BJ (cell line): Measurements from ENCODE around the gene CFP. TPM values are rescaled to one million over a fixed set of nuclear protein-coding genes. Genes with fewer than 3 reads are reported as not detected.

ENCODE experiments used
- CTCF ChIA-PET: fragments of 350-600 bp; formaldehyde crosslinking; extraction: SDS; loops from one replicate; lab custom pipeline; 2021; ENCODE audit warnings: antibody characterized with exemption, inconsistent platforms; lab: Yijun Ruan, JAX
- POLR2A ChIA-PET: fragments of 300-600 bp; sonication (Branson Sonifier 250); formaldehyde crosslinking; extraction: SDS; loops from one replicate; lab custom pipeline; 2021; ENCODE audit warnings: antibody characterized with exemption; lab: Charles Lee
- DNase-seq: peaks from one replicate; pipeline ENCODE4 v3.0.0-alpha.2; 2011; ENCODE audit warnings: low read depth
- H3K27me3 ChIP-seq: 2 replicates; pipeline ENCODE4 v1.6.0; 2011; ENCODE audit warnings: low read length; ENCODE audit not compliant: control insufficient read depth, insufficient read depth
- H3K36me3 ChIP-seq: 2 replicates; pipeline ENCODE4 v1.5.1; 2011; ENCODE audit warnings: low read length; ENCODE audit not compliant: control insufficient read depth, insufficient read depth
- H3K4me3 ChIP-seq: 2 replicates; pipeline ENCODE4 v1.5.1; 2011; ENCODE audit warnings: low read depth, mild to moderate bottlenecking, control low read depth, low read length
- CTCF ChIP-seq: IDR thresholded peaks from 2 replicates; pipeline ENCODE4 v1.5.1; 2011; ENCODE audit warnings: low read depth, mild to moderate bottlenecking, control low read depth, inconsistent platforms, low read length, moderate library complexity; ENCODE audit not compliant: insufficient read depth
- polyA plus RNA-seq: library from polyadenylated mRNA; depleted of rRNA; stranded (reverse); fragments of >200 nt; gene quantifications from 2 replicates; pipeline ENCODE4 v1.2.3, GENCODE V29; 2011

Gene CFP
- polyA plus RNA-seq, 1 experiment = 0.05 TPM

- Histone ChIP-seq H3K4me3 (no peak overlapping the region), H3K36me3 (peaks cover 2% of the 10 kb centered on the region; the same call in 1 of the 2 replicates), H3K27me3 (no peaks in the 10 kb centered on the region)
- POLR2A ChIA-PET = interaction anchor here (1.0 kb wide), 1 partner anchor 87 kb away, joined by 3 read pairs; no protein-coding TSS in a partner anchor
- DNase-seq = no peak
- CTCF ChIA-PET = no interaction called here
- no peak for TF ChIP-seq CTCF
These were observed 41.6 kb downstream of the CFP start for GRCh38 chrX:47587906-47588735.

- ChIA-PET CTCF (interaction anchor here (1.0 kb wide), 1 partner anchor 63 kb away, joined by 3 read pairs; no protein-coding TSS in a partner anchor), POLR2A (interaction anchor here (0.6 to 1.0 kb wide), 2 partner anchors 86 to 748 kb away, joined by 3 to 5 read pairs; no protein-coding TSS in a partner anchor)
- peaks cover 2% of the 10 kb centered on the region; the same call in 1 of the 2 replicates for H3K36me3 ChIP-seq
- no peaks in the 10 kb centered on the region for H3K27me3 ChIP-seq
- TF ChIP-seq CTCF = no peak
- no peak for DNase-seq
- H3K4me3 ChIP-seq = no peak overlapping the region
These were observed 42.4 kb downstream of the CFP start for GRCh38 chrX:47587091-47587891.

GRCh38 chrX:47586043-47586787 lies 43.5 kb downstream of the CFP start:
- peaks cover 2% of the 10 kb centered on the region; the same call in 1 of the 2 replicates for H3K36me3 ChIP-seq
- ChIA-PET CTCF (interaction anchor here (1.0 kb wide), 1 partner anchor 62 kb away, joined by 3 read pairs; no protein-coding TSS in a partner anchor), POLR2A (no interaction called here)
- H3K27me3 ChIP-seq = no peaks in the 10 kb centered on the region
- DNase-seq = no peak
- H3K4me3 ChIP-seq = no peak overlapping the region
- TF ChIP-seq CTCF = no peak

- DNase-seq = no peak
- Histone ChIP-seq H3K27me3 (no peaks in the 10 kb centered on the region), H3K36me3 (peaks cover 2% of the 10 kb centered on the region; the same call in 1 of the 2 replicates), H3K4me3 (no peak overlapping the region)
- POLR2A ChIA-PET = no interaction called here
- TF ChIP-seq CTCF = no peak
- CTCF ChIA-PET = no interaction called here
These were observed 44.5 kb downstream of the CFP start for GRCh38 chrX:47585273-47585672.
